ENCODE measurements around the gene IFT81. TPM values are rescaled to one million over a fixed set of nuclear protein-coding genes. Genes with fewer than 3 reads are reported as not detected.
A peak's percentile ranks its signal among the peaks of the same experiment; 100 is the strongest.

The IFT81 gene
- total RNA-seq, 6 donors from 2014 or later, result 7.7 to 39.1 (median 10.8) TPM

- H3K27ac ChIP-seq, result no peak overlapping the region
- H3K4me3 ChIP-seq, result no peak overlapping the region
Measured at GRCh38 chr12:110266980-110267620, 142.9 kb downstream of the IFT81 start.

More at GRCh38 chr12:110266980-110267620, 142.9 kb downstream of the IFT81 start:
- Histone ChIP-seq H3K4me1 (peaks cover 4 to 26% (median 15%) of the 10 kb centered on the region in 4 donors), H3K36me3 (no peaks in the 10 kb centered on the region), H3K9me3 (no peaks in the 10 kb centered on the region), H3K27me3 (no peaks in the 10 kb centered on the region)
- peak in 1 of 2 donors; percentile 79 for ATAC-seq (ENCODE audit: low FRiP score in 2 of 2)
- peak in 1 of 2 donors; percentile 25 for DNase-seq
- 33 to 40% methylated on average over 9 of the region's 9 CpGs for WGBS, 2 donors
- TF ChIP-seq EP300 (IDR thresholded peaks at IDR 0.05), result no peak
- TF ChIP-seq CTCF (IDR thresholded peaks at IDR 0.05), result no peak
- TF ChIP-seq POLR2AphosphoS5 (IDR thresholded peaks at IDR 0.05), result no peak

Other genes starting within 250 kb of the IFT81 start
- gene GLTP, start 243.8 kb upstream of the IFT81 start, total RNA-seq, result 10 to 100 TPM; 24.7 to 59.7 (median 46.6) TPM
- gene TCHP, start 224.1 kb upstream of the IFT81 start, total RNA-seq, result 10 to 100 TPM; 10.5 to 90.1 (median 29.7) TPM
- gene GIT2, start 128.0 kb upstream of the IFT81 start, total RNA-seq, result 10 to 100 TPM; 45.1 to 89.1 (median 55.3) TPM
- gene ANKRD13A, start 124.9 kb upstream of the IFT81 start, total RNA-seq, result 100 to 1,000 TPM in 2 of 6 donors, 10 to 100 TPM in 4; 58.9 to 166 (median 74.6) TPM
- 10 to 100 TPM in 5 of 6 donors, 1 to 10 TPM in 1; 8.4 to 30.5 (median 19.6) TPM for gene C12orf76, start 75.8 kb upstream of the IFT81 start, total RNA-seq
- gene ATP2A2, start 156.9 kb downstream of the IFT81 start, total RNA-seq, result 100 to 1,000 TPM in 5 of 6 donors, 10 to 100 TPM in 1; 91.7 to 166 (median 142) TPM